NB4 (cell line): Measurements from ENCODE around the gene ACTL9.

Experiments
- DNase-seq: peaks from one replicate; pipeline ENCODE4 v3.0.0; 2010; ENCODE audit warnings: low read depth
- H3K4me3 ChIP-seq: one replicate; pipeline ENCODE4 v1.5.1; 2011; ENCODE audit warnings: mild to moderate bottlenecking, low read depth, low read length, moderate library complexity
- CTCF ChIP-seq: IDR thresholded peaks from one replicate; pipeline ENCODE4 v1.5.1; 2012; ENCODE audit warnings: low read depth, low read length
- MAX ChIP-seq: IDR thresholded peaks from 2 replicates; pipeline ENCODE4 v1.6.1; 2011; ENCODE audit warnings: low read depth, low read length
- MYC ChIP-seq: IDR thresholded peaks from 2 replicates; pipeline ENCODE4 v1.6.1; 2011; ENCODE audit warnings: low read depth, low read length
- POLR2A ChIP-seq: IDR thresholded peaks from 2 replicates; pipeline ENCODE4 v1.6.1; 2011; ENCODE audit warnings: mild to moderate bottlenecking; ENCODE audit not compliant: insufficient read length; ENCODE audit errors: extremely low read depth

Gene ACTL9

DNA sequence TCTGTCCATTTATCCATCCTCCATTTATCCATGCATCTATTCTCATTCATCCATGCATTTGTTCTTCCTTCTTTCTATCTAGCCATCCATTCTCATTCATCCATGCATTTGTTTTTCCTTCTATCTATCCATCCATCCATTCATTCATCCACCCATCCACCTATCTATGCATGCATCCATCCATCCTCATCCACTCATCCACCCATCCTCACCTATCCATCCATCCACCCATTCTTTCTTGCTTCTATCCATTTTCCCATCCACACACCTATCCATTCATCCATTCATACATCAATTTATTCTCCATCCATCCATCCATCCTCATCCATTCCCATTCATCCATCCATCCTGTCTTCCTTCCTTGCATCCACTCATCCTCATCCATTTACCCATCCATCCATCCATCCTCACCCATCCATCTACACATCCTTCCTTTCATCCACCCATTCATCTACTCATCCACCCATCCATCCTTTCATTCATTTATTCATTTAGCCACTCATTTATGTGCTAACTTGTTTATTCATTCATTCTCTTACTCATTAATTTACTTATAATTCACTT is 20.3 kb downstream of the ACTL9 start:
- no peak for DNase-seq
- TF ChIP-seq POLR2A = no peak
- no peak for TF ChIP-seq MAX
- TF ChIP-seq MYC = no peak
- no peak for TF ChIP-seq CTCF
- no peak overlapping the region for H3K4me3 ChIP-seq

DNA sequence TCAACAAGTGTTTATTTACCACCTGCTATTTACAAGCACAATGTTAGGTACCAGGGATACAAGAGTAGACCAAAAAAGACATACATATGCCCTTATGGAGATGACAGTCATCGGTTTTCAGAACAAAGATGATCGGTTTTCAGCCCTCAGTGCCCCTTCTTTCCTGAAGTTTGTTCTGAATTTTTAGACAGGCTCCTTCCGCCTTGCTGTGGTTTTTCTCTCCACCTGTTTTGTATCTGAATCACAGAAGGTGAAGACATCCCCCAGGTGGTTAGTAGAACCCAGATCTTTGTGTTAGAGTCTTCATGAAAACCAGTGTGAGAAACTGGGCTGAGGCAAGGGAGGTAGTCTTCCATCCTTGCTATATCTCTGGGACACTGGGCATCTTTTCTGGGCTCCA is 23.5 kb downstream of the ACTL9 start:
- no peak overlapping the region for H3K4me3 ChIP-seq
- no peak for TF ChIP-seq CTCF
- DNase-seq = no peak

DNA sequence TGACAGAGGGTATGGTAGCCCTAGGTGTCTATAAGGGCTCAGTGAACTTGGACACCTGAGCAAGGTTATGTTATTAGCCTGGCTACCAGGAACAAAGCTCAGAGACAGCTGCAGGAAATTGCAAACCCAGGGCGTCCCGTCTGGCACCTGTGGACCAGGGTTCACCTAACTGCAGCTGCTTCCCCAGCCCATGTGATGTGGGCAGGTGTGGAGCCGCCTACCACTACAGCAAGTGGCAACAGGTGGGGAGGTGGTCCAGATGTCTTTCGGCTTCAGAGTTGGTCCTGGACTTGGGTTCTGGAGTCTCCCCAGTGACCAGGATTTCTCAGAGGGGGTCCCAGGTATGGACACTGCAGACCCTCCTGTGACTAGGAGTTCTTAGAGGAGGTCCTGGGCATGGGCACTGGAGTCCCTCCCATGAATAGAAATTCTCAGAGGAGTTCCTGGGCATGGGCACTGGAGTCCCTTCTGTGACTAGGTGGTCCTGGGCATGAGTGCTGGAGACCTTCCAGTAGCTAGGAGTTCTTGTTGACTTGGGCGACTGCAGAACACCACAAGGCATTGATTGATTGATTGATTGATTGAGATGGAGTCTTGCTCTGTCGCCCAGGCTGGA is 25.2 kb downstream of the ACTL9 start:
- no peak for DNase-seq
- TF ChIP-seq POLR2A (no peak), MAX (no peak), MYC (no peak), CTCF (no peak)
- no peak overlapping the region for H3K4me3 ChIP-seq

DNA sequence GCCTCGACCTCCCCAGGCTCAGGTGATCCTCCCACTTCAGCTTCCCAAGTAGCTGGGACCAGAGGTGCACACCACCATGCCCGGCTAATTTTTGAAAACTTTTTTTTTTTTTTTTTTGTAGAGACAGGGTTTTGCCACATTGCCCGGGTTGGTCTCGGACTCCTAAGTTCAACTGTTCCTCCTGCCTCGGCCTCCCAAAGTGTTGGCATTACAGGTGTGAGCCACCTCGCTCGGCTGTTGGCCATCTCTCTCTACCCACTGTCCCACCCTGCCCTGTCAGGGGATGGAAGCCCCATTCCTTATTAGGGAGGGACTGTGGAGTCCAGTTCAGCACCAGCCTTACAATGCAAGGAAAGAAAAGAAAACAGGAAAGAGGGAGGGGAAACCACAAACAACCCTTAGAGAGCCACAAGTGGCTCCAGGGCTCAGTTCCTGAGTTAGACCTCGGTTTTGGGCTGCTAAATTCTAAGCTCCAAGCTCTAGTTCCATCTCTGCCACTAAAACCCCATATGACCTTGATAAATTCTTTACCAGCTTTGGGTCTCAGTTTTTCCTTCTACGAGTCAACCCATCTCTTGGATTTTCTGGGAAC is 31.7 kb downstream of the ACTL9 start:
- TF ChIP-seq CTCF = no peak
- no peak for TF ChIP-seq POLR2A
- no peak for TF ChIP-seq MAX
- TF ChIP-seq MYC = no peak
- H3K4me3 ChIP-seq = peak overlapping the region; percentile 3
- peak; percentile 98 for DNase-seq

DNA sequence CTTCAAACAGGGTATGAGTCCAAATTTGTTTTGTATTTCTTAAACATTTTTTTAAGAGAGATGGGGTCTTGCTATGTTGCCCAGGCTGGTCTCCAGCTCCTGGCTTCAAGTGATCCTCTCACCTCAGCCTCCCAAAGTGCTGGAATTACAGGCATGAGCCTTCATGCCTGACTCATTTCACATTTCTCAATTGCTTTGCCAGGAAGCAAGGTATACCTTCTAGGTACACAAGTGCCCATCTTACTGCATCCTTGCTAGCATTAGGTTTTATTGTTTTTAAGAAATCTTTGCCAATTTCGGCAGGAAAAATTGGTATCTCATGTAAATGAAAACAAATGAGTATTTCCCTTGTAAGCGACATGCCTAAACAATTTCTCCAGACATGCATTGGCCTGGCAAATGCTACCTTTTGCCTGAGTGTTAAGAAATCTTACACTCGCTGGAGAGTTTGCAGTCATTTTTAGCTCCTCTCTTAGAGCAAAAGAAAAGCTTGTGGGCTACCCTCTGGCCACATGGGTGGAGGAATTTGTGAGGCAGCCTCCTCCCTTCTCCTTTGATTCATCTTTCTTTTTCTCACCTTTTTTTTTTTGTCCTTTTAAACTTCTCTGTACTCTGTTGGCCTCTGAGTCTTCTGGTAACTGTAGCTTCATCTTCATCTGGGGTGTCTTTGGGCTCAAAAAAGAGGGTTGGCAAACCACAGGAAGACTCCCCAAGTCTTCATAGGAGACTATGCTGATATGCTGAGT is 33.0 kb downstream of the ACTL9 start:
- no peak for TF ChIP-seq MYC
- TF ChIP-seq MAX = no peak
- no peak for TF ChIP-seq CTCF
- peak; percentile 76 for DNase-seq

More for the DNA sequence above, 33.0 kb downstream of the ACTL9 start:
- H3K4me3 ChIP-seq = no peak overlapping the region
